ENCODE data around the gene PRTG. TPM values are rescaled to one million over a fixed set of nuclear protein-coding genes. Genes with fewer than 3 reads are reported as not detected.
A peak's percentile ranks its signal among the peaks of the same experiment; 100 is the strongest.

Gene PRTG
- total and polyA plus RNA-seq, 2 experiments from 2014 or later: under 0.01 TPM; not detected in 1

- no peaks in the 10 kb centered on the region for H3K9me3 ChIP-seq (ENCODE audit: low read depth)
- no peak overlapping the region for H3K4me2 ChIP-seq (ENCODE audit: unreplicated experiment)
- no peaks in the 10 kb centered on the region; the same call in 1 of the 2 replicates for H3K4me1 ChIP-seq (ENCODE audit: insufficient read depth)
- no peaks in the 10 kb centered on the region for H3K27me3 ChIP-seq (replicated peaks; ENCODE audit: insufficient read depth)
- no peak overlapping the region for H3K27ac ChIP-seq
- H3K9me2 ChIP-seq (ENCODE audit: insufficient read depth): no peaks in the 10 kb centered on the region
- WGBS, 2 experiments (ENCODE audit: low coverage in 1 of 2, low lambda C conversion rate in 2 of 2, missing lambda C conversion rate in 2 of 2): 57 to 60% methylated on average over 7 of the region's 7 CpGs
- H4K20me1 ChIP-seq (ENCODE audit: insufficient read depth): no peaks in the 10 kb centered on the region
- H3F3A ChIP-seq (ENCODE audit: insufficient read depth): peaks cover 8% of the 10 kb centered on the region; the same call in 1 of the 2 replicates
- H2AFZ ChIP-seq: no peak overlapping the region
- no peak overlapping the region for H3K4me3 ChIP-seq
- in situ Hi-C loops (cut with MboI): no loop called here
- DNase-seq: no peak
- TF ChIP-seq EZH2 (IDR thresholded peaks at IDR 0.05; ENCODE audit: insufficient read depth, poor library complexity, severe bottlenecking): no peak
- no peak for TF ChIP-seq EZH2phosphoT487 (IDR thresholded peaks at IDR 0.05; ENCODE audit: insufficient read depth, low read depth)
- H3K9ac ChIP-seq: no peak overlapping the region
- H3K79me2 ChIP-seq (ENCODE audit: insufficient read depth): no peaks in the 10 kb centered on the region
- H3K36me3 ChIP-seq (ENCODE audit: low read depth): no peaks in the 10 kb centered on the region
Observed at GRCh38 chr15:55652359-55652758, 90.6 kb downstream of the PRTG start.

- Histone ChIP-seq H3K9me2 (ENCODE audit: insufficient read depth) (no peaks in the 10 kb centered on the region), H3K4me2 (ENCODE audit: unreplicated experiment) (no peak overlapping the region), H3K27me3 (replicated peaks; ENCODE audit: insufficient read depth) (no peaks in the 10 kb centered on the region), H3K27ac (no peak overlapping the region), H3K9me3 (ENCODE audit: low read depth) (no peaks in the 10 kb centered on the region), H3K36me3 (ENCODE audit: low read depth) (no peaks in the 10 kb centered on the region), H3K79me2 (ENCODE audit: insufficient read depth) (no peaks in the 10 kb centered on the region), H4K20me1 (ENCODE audit: insufficient read depth) (no peaks in the 10 kb centered on the region), H2AFZ (no peak overlapping the region), H3K4me3 (no peak overlapping the region), H3K4me1 (ENCODE audit: insufficient read depth) (no peaks in the 10 kb centered on the region; the same call in 1 of the 2 replicates), H3K9ac (no peak overlapping the region), H3F3A (ENCODE audit: insufficient read depth) (peaks cover 8% of the 10 kb centered on the region; the same call in 1 of the 2 replicates)
- TF ChIP-seq EZH2phosphoT487 (IDR thresholded peaks at IDR 0.05; ENCODE audit: insufficient read depth, low read depth): no peak
- no peak for TF ChIP-seq EZH2 (IDR thresholded peaks at IDR 0.05; ENCODE audit: insufficient read depth, poor library complexity, severe bottlenecking)
- WGBS, 2 experiments (ENCODE audit: low coverage in 1 of 2, low lambda C conversion rate in 2 of 2, missing lambda C conversion rate in 2 of 2): 29% methylated on average over 1 of the region's 1 CpG; no CpG with 5 or more reads in 1 of the 2 experiments
- in situ Hi-C loops (cut with MboI): loop anchor here (25.0 kb wide), 1 partner anchor 437 kb away; no protein-coding TSS in a partner anchor
- DNase-seq: peak; percentile 86
Observed at GRCh38 chr15:55649058-55649423, 93.9 kb downstream of the PRTG start.

GRCh38 chr15:55638764-55639163 lies 104.2 kb downstream of the PRTG start:
- in situ Hi-C loops (cut with MboI): loop anchor here (10.0 to 25.0 kb wide), 2 partner anchors 114 to 426 kb away; no protein-coding TSS in a partner anchor
- H3K9me3 ChIP-seq (ENCODE audit: low read depth): no peaks in the 10 kb centered on the region
- no peak overlapping the region for H3K9ac ChIP-seq
- no peaks in the 10 kb centered on the region for H3K9me2 ChIP-seq (ENCODE audit: insufficient read depth)
- no peaks in the 10 kb centered on the region for H4K20me1 ChIP-seq (ENCODE audit: insufficient read depth)
- H3F3A ChIP-seq (ENCODE audit: insufficient read depth): no peaks in the 10 kb centered on the region
- no peaks in the 10 kb centered on the region for H3K79me2 ChIP-seq (ENCODE audit: insufficient read depth)
- TF ChIP-seq EZH2 (IDR thresholded peaks at IDR 0.05; ENCODE audit: insufficient read depth, poor library complexity, severe bottlenecking): no peak
- no peak for TF ChIP-seq EZH2phosphoT487 (IDR thresholded peaks at IDR 0.05; ENCODE audit: insufficient read depth, low read depth)
- no peak for DNase-seq
- no peak overlapping the region for H3K4me3 ChIP-seq
- no peak overlapping the region for H2AFZ ChIP-seq
- H3K27ac ChIP-seq: no peak overlapping the region
- H3K36me3 ChIP-seq (ENCODE audit: low read depth): no peaks in the 10 kb centered on the region
- 58 to 61% methylated on average over 1 of the region's 1 CpG for WGBS, 2 experiments (ENCODE audit: low coverage in 1 of 2, low lambda C conversion rate in 2 of 2, missing lambda C conversion rate in 2 of 2)
- no peaks in the 10 kb centered on the region for H3K4me1 ChIP-seq (ENCODE audit: insufficient read depth)
- H3K27me3 ChIP-seq (replicated peaks; ENCODE audit: insufficient read depth): no peaks in the 10 kb centered on the region
- no peak overlapping the region for H3K4me2 ChIP-seq (ENCODE audit: unreplicated experiment)

- no peak overlapping the region for H2AFZ ChIP-seq
- no peak overlapping the region for H3K9ac ChIP-seq
- H3K4me2 ChIP-seq (ENCODE audit: unreplicated experiment): no peak overlapping the region
- no peaks in the 10 kb centered on the region for H3K36me3 ChIP-seq (ENCODE audit: low read depth)
- no peaks in the 10 kb centered on the region for H3K79me2 ChIP-seq (ENCODE audit: insufficient read depth)
- no peak for TF ChIP-seq EZH2phosphoT487 (IDR thresholded peaks at IDR 0.05; ENCODE audit: insufficient read depth, low read depth)
- TF ChIP-seq EZH2 (IDR thresholded peaks at IDR 0.05; ENCODE audit: insufficient read depth, poor library complexity, severe bottlenecking): no peak
- DNase-seq: no peak
- in situ Hi-C loops (cut with MboI): loop anchor here (10.0 to 25.0 kb wide), 2 partner anchors 112 to 425 kb away; no protein-coding TSS in a partner anchor
- H3K9me3 ChIP-seq (ENCODE audit: low read depth): no peaks in the 10 kb centered on the region
- 59 to 75% methylated on average over 3 of the region's 3 CpGs for WGBS, 2 experiments (ENCODE audit: low coverage in 1 of 2, low lambda C conversion rate in 2 of 2, missing lambda C conversion rate in 2 of 2)
- no peak overlapping the region for H3K27ac ChIP-seq
- H3K4me1 ChIP-seq (ENCODE audit: insufficient read depth): no peaks in the 10 kb centered on the region
- no peaks in the 10 kb centered on the region for H3K9me2 ChIP-seq (ENCODE audit: insufficient read depth)
- no peaks in the 10 kb centered on the region for H4K20me1 ChIP-seq (ENCODE audit: insufficient read depth)
- H3K4me3 ChIP-seq: no peak overlapping the region
- no peaks in the 10 kb centered on the region; the same call in 1 of the 2 replicates for H3K27me3 ChIP-seq (replicated peaks; ENCODE audit: insufficient read depth)
- no peaks in the 10 kb centered on the region for H3F3A ChIP-seq (ENCODE audit: insufficient read depth)
Observed at GRCh38 chr15:55637086-55637485, 105.9 kb downstream of the PRTG start.

Measured in GM23248 (cell line).